Measurements from ENCODE around the gene CLSTN2.

The CLSTN2 gene

GRCh38 chr3:140599496-140599895 is 664.5 kb downstream of the CLSTN2 start:
- no peak for DNase-seq (ENCODE audit: low spot score)

GRCh38 chr3:140601881-140602280 is 666.9 kb downstream of the CLSTN2 start:
- no peak for DNase-seq (ENCODE audit: low spot score)

- no peak for DNase-seq (ENCODE audit: low spot score)
Observed at GRCh38 chr3:140602781-140603180, 667.8 kb downstream of the CLSTN2 start.

- no peak for DNase-seq (ENCODE audit: low spot score)
Observed at GRCh38 chr3:140603766-140604165, 668.8 kb downstream of the CLSTN2 start.

- DNase-seq (ENCODE audit: low spot score) = no peak
Observed at GRCh38 chr3:140610544-140610943, 675.6 kb downstream of the CLSTN2 start.

GRCh38 chr3:140614001-140614400 is 679.0 kb downstream of the CLSTN2 start:
- no peak for DNase-seq (ENCODE audit: low spot score)

GRCh38 chr3:140617135-140617534 is 682.1 kb downstream of the CLSTN2 start:
- DNase-seq (ENCODE audit: low spot score) = no peak

GRCh38 chr3:140626856-140627255 is 691.9 kb downstream of the CLSTN2 start:
- DNase-seq (ENCODE audit: low spot score) = no peak

All from CD4-positive, alpha-beta T cell treated with Interleukin-6 at 100 ng/mL for 8 hours (primary cell).